GM18858 (cell line): ENCODE results near the gene LPP.

Experiments
- ATAC-seq: cut with Tn5 transposase; IDR thresholded peaks from one replicate; pipeline ENCODE4 v1.9.1; 2021; ENCODE audit not compliant: unreplicated experiment

LPP gene

GRCh38 chr3:188134856-188135255, 19.1 kb upstream of the LPP start:
- ATAC-seq = no peak

GRCh38 chr3:188135271-188135670, 18.7 kb upstream of the LPP start:
- no peak for ATAC-seq

GRCh38 chr3:188137051-188137450, 16.9 kb upstream of the LPP start:
- no peak for ATAC-seq

- ATAC-seq = no peak
Measured at GRCh38 chr3:188139466-188139865, 14.5 kb upstream of the LPP start.

GRCh38 chr3:188146219-188146618, 7.7 kb upstream of the LPP start:
- ATAC-seq = no peak

- no peak for ATAC-seq
Measured at GRCh38 chr3:188147782-188148181, 6.2 kb upstream of the LPP start.

GRCh38 chr3:188148318-188148717, 5.6 kb upstream of the LPP start:
- ATAC-seq = no peak

GRCh38 chr3:188149587-188149986, 4.4 kb upstream of the LPP start:
- no peak for ATAC-seq

- no peak for ATAC-seq
Measured at GRCh38 chr3:188150982-188151381, 3.0 kb upstream of the LPP start.

- ATAC-seq = no peak
Measured at GRCh38 chr3:188151438-188151837, 2.5 kb upstream of the LPP start.

- no peak for ATAC-seq
Measured at GRCh38 chr3:188152660-188153436, 1.1 kb upstream of the LPP start.

GRCh38 chr3:188153437-188154013, 432 bp upstream of the LPP start:
- ATAC-seq = no peak

- ATAC-seq = no peak
Measured at GRCh38 chr3:188154809-188155574, 1.0 kb downstream of the LPP start.

- ATAC-seq = no peak
Measured at GRCh38 chr3:188156056-188156455, 2.1 kb downstream of the LPP start.

GRCh38 chr3:188157407-188157806, 3.5 kb downstream of the LPP start:
- ATAC-seq = no peak

- no peak for ATAC-seq
Measured at GRCh38 chr3:188157971-188158370, 4.0 kb downstream of the LPP start.

GRCh38 chr3:188158731-188159310, 4.9 kb downstream of the LPP start:
- ATAC-seq = no peak

GRCh38 chr3:188160751-188161150, 6.8 kb downstream of the LPP start:
- no peak for ATAC-seq

GRCh38 chr3:188164248-188164687, 10.3 kb downstream of the LPP start:
- ATAC-seq = no peak

- ATAC-seq = no peak
Measured at GRCh38 chr3:188165596-188165995, 11.6 kb downstream of the LPP start.

GRCh38 chr3:188166441-188166840, 12.5 kb downstream of the LPP start:
- ATAC-seq = no peak

GRCh38 chr3:188168186-188168585, 14.2 kb downstream of the LPP start:
- ATAC-seq = no peak
